Measurements from ENCODE around the gene ST3GAL3. TPM values are rescaled to one million over a fixed set of nuclear protein-coding genes. Genes with fewer than 3 reads are reported as not detected.

ST3GAL3 gene
- total and polyA plus RNA-seq, 10 of the 15 experiments (the other 5 are each of a cell fraction or from before 2014, with no cell fraction given), result 1.2 to 19.3 (median 11.0) TPM

DNA sequence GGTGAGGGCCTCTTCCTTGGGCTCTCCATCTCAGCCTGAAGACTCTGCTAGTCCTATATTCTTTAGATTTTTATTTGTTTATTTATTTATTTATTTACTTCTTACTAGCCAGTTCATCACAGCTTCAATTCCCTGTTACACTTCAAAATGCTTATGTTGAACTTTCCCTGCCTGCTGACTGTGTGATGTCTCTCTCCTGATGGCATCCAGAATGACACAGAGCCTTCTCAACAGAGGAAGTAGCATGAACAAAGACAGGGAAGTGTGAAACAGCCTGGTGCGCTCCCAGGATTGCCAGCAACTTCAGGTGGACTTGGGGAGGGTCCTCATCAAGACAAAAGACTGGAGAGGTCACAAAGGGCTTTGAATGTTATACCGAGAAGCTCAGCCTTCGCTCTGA, 235.1 kb downstream of the ST3GAL3 start:
- DNase-seq (ENCODE audit: low read depth, low spot score) (no peak), ATAC-seq (no peak), FAIRE-seq (no peak)
- Histone ChIP-seq H3K4me1 (ENCODE audit: control insufficient read depth, insufficient read depth, low read length) (no peaks in the 10 kb centered on the region; the same call in 1 of the 2 replicates), H3K9me3 (replicated peaks; ENCODE audit: control insufficient read depth, insufficient read depth, low read length) (no peaks in the 10 kb centered on the region), H3K27me3 (replicated peaks in 1 of 2; ENCODE audit: control insufficient read depth in 2 of 2, insufficient read depth in 2 of 2, low read length in 1 of 2) (no peaks in the 10 kb centered on the region), H3K79me2 (ENCODE audit: control insufficient read depth, insufficient read depth, low read length) (peaks cover 14% of the 10 kb centered on the region), H3K36me3 (ENCODE audit: control insufficient read depth in 2 of 2, insufficient read depth in 2 of 2, low read length in 1 of 2) (no peaks in the 10 kb centered on the region), H3K9ac (ENCODE audit: control insufficient read depth, insufficient read depth, low read length) (no peak overlapping the region), H3K4me3 (no peak overlapping the region), H2AFZ (ENCODE audit: control insufficient read depth, low read depth, low read length) (no peak overlapping the region), H3K27ac (ENCODE audit: control insufficient read depth, insufficient read depth) (no peak overlapping the region), H3K4me2 (ENCODE audit: control insufficient read depth, insufficient read depth) (no peak overlapping the region), H4K20me1 (ENCODE audit: control insufficient read depth, insufficient read depth) (no peaks in the 10 kb centered on the region)
- POLR2A ChIA-PET, result interaction anchor here (0.6 kb wide), 1 partner anchor 283 kb away, joined by 3 read pairs; no protein-coding TSS in a partner anchor
- RAD21 ChIA-PET (ENCODE audit: unreplicated experiment), result interaction anchor here (5.8 kb wide), 1 partner anchor 177 kb away, joined by 78 read pairs; no protein-coding TSS in a partner anchor
- TF ChIP-seq IRF3 (IDR thresholded peaks at IDR 0.05) (no peak), USF1 (IDR thresholded peaks at IDR 0.05; ENCODE audit: borderline replicate concordance, extremely low read length, insufficient read depth, low read depth, low read length) (no peak), MTA3 (IDR thresholded peaks at IDR 0.05; ENCODE audit: borderline replicate concordance, low read length) (no peak), ETV6 (conservative IDR thresholded peaks at IDR 0.05 in 1 of 2, IDR thresholded peaks at IDR 0.05 in 1 of 2; ENCODE audit: borderline replicate concordance in 1 of 2, low read depth in 1 of 2) (no peak), ASH2L (IDR thresholded peaks at IDR 0.05; ENCODE audit: borderline replicate concordance, low read depth) (no peak), SP1 (IDR thresholded peaks at IDR 0.05; ENCODE audit: low read depth, low read length) (no peak), POLR2A (IDR thresholded peaks at IDR 0.05; ENCODE audit: low read depth, low read length) (no peak), HDGF (IDR thresholded peaks at IDR 0.05) (no peak), CREM (IDR thresholded peaks at IDR 0.05; ENCODE audit: low read depth) (no peak), SIN3A (IDR thresholded peaks at IDR 0.05; ENCODE audit: low read depth, low read length) (no peak), KLF5 (IDR thresholded peaks at IDR 0.05; ENCODE audit: partially characterized antibody) (no peak), SUZ12 (IDR thresholded peaks at IDR 0.05; ENCODE audit: unreplicated experiment) (no peak), IRF5 (IDR thresholded peaks at IDR 0.05; ENCODE audit: borderline replicate concordance) (no peak)
- TF ChIP-seq, protein P1, sequence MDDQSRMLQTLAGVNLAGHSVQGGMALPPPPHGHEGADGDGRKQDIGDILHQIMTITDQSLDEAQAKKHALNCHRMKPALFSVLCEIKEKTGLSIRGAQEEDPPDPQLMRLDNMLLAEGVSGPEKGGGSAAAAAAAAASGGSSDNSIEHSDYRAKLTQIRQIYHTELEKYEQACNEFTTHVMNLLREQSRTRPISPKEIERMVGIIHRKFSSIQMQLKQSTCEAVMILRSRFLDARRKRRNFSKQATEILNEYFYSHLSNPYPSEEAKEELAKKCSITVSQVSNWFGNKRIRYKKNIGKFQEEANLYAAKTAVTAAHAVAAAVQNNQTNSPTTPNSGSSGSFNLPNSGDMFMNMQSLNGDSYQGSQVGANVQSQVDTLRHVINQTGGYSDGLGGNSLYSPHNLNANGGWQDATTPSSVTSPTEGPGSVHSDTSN (IDR thresholded peaks at IDR 0.05; ENCODE audit: insufficient replicate concordance, low read depth, low read length), result no peak
- in situ Hi-C loops (cut with MboI), result no loop called here
- 98% methylated on average over 3 of the region's 3 CpGs for WGBS (ENCODE audit: insufficient coverage, insufficient replicate concordance, low lambda C conversion rate, missing lambda C conversion rate)
- SMC1A ChIA-PET (ENCODE audit: uncharacterized antibody, unreplicated experiment), result interaction anchor here (0.8 to 7.2 kb wide), 8 partner anchors 8 to 415 kb away, joined by 3 to 100 read pairs (median 4); partner anchors contain the start of gene ARTN
- CTCF ChIA-PET, result interaction anchor here (1.1 to 10.4 kb wide), 6 partner anchors 9 to 703 kb away, joined by 3 to 167 read pairs (median 6); partner anchors contain the start of gene ARTN
- intact Hi-C loops (cut with micrococcal nuclease; ENCODE audit: unreplicated experiment), result no loop called here
- BruUV-seq (replicated peaks), result no TSS peak

Data from GM12878 (cell line).